Osteoblast (primary cell): ENCODE measurements around the gene TMEM179. TPM values are rescaled to one million over a fixed set of nuclear protein-coding genes. Genes with fewer than 3 reads are reported as not detected.

Experiments used
- DNase-seq: peaks from one replicate; pipeline ENCODE4 v3.0.0; 2011; ENCODE audit warnings: low spot score, mixed read lengths; ENCODE audit not compliant: insufficient read length; ENCODE audit errors: missing footprints
- H2AFZ ChIP-seq: 2 replicates; pipeline ENCODE4 v1.6.0; 2011; ENCODE audit warnings: mild to moderate bottlenecking, low read length
- H3K27ac ChIP-seq: 2 replicates; pipeline ENCODE4 v1.5.1; 2011; ENCODE audit warnings: mild to moderate bottlenecking, low read depth, low read length, moderate library complexity
- H3K27me3 ChIP-seq: 2 replicates; pipeline ENCODE4 v1.6.0; 2012; ENCODE audit warnings: mild to moderate bottlenecking, control low read depth, inconsistent platforms, low read length, moderate library complexity; ENCODE audit not compliant: insufficient read depth
- H3K36me3 ChIP-seq: 2 replicates; pipeline ENCODE4 v1.5.1; 2011; ENCODE audit warnings: mild to moderate bottlenecking, low read length, control low read depth, moderate library complexity; ENCODE audit not compliant: insufficient read depth
- H3K4me1 ChIP-seq: 2 replicates; pipeline ENCODE4 v1.5.1; 2011; ENCODE audit warnings: mild to moderate bottlenecking, low read length, control low read depth, moderate library complexity; ENCODE audit not compliant: insufficient read depth
- H3K4me2 ChIP-seq: 2 replicates; pipeline ENCODE4 v1.6.0; 2011; ENCODE audit warnings: mild to moderate bottlenecking, low read length; ENCODE audit not compliant: insufficient read depth
- H3K4me3 ChIP-seq: fragments of 200-600 bp; sonication (generic); 3 replicates; pipeline ENCODE4 v1.5.1; 2012; ENCODE audit warnings: mild to moderate bottlenecking, low read length, inconsistent platforms; ENCODE audit not compliant: insufficient read depth
- H3K79me2 ChIP-seq: 2 replicates; pipeline ENCODE4 v1.6.0; 2012; ENCODE audit warnings: mild to moderate bottlenecking, low read length, control low read depth, inconsistent platforms; ENCODE audit not compliant: insufficient read depth
- H3K9me3 ChIP-seq: 2 replicates; pipeline ENCODE4 v1.5.1; 2011; ENCODE audit warnings: low read depth, low read length, control low read depth
- H4K20me1 ChIP-seq: 2 replicates; pipeline ENCODE4 v1.6.0; 2012; ENCODE audit warnings: mild to moderate bottlenecking, low read length, control low read depth; ENCODE audit not compliant: insufficient read depth
- CTCF ChIP-seq: IDR thresholded peaks from 2 replicates; pipeline ENCODE4 v1.5.1; 2011; ENCODE audit warnings: mild to moderate bottlenecking, low read depth, low read length, moderate library complexity; ENCODE audit errors: extremely low read depth
- total RNA-seq: library from RNA; depleted of rRNA; stranded (reverse); fragments of >200 nt; gene quantifications from 2 replicates; pipeline ENCODE4 v1.2.3, GENCODE V29; 2012

Gene TMEM179
- total RNA-seq, 1 donor, result not detected

GRCh38 chr14:104602933-104603325 is 1.6 kb downstream of the TMEM179 start:
- H3K4me2 ChIP-seq, result no peak overlapping the region
- no peaks in the 10 kb centered on the region for H3K9me3 ChIP-seq
- no peak overlapping the region for H3K4me3 ChIP-seq
- no peaks in the 10 kb centered on the region for H4K20me1 ChIP-seq
- no peaks in the 10 kb centered on the region for H3K4me1 ChIP-seq
- no peaks in the 10 kb centered on the region for H3K79me2 ChIP-seq
- TF ChIP-seq CTCF, result no peak
- peaks cover 9% of the 10 kb centered on the region for H3K27me3 ChIP-seq
- H3K36me3 ChIP-seq, result no peaks in the 10 kb centered on the region
- no peak overlapping the region for H2AFZ ChIP-seq
- no peak overlapping the region for H3K27ac ChIP-seq
- DNase-seq, result peak; percentile 79

GRCh38 chr14:104602315-104602932 is 2.1 kb downstream of the TMEM179 start:
- Histone ChIP-seq H2AFZ (no peak overlapping the region), H3K4me1 (no peaks in the 10 kb centered on the region), H3K27ac (no peak overlapping the region), H3K27me3 (peaks cover 9% of the 10 kb centered on the region), H4K20me1 (no peaks in the 10 kb centered on the region), H3K79me2 (no peaks in the 10 kb centered on the region), H3K4me2 (no peak overlapping the region), H3K36me3 (no peaks in the 10 kb centered on the region), H3K9me3 (no peaks in the 10 kb centered on the region), H3K4me3 (no peak overlapping the region)
- DNase-seq, result peak; percentile 87
- no peak for TF ChIP-seq CTCF

- Histone ChIP-seq H3K4me1 (no peaks in the 10 kb centered on the region), H3K27ac (no peak overlapping the region), H3K9me3 (no peaks in the 10 kb centered on the region), H3K79me2 (no peaks in the 10 kb centered on the region), H3K4me3 (no peak overlapping the region), H3K36me3 (no peaks in the 10 kb centered on the region), H3K4me2 (no peak overlapping the region), H2AFZ (no peak overlapping the region), H4K20me1 (no peaks in the 10 kb centered on the region), H3K27me3 (peaks cover 9% of the 10 kb centered on the region)
- TF ChIP-seq CTCF, result no peak
- peak; percentile 67 for DNase-seq
Measured at GRCh38 chr14:104601786-104602185, 2.8 kb downstream of the TMEM179 start.

GRCh38 chr14:104600805-104601204 is 3.8 kb downstream of the TMEM179 start:
- Histone ChIP-seq H3K4me3 (no peak overlapping the region), H3K27ac (no peak overlapping the region)
- DNase-seq, result no peak

More at GRCh38 chr14:104600805-104601204, 3.8 kb downstream of the TMEM179 start:
- TF ChIP-seq CTCF, result no peak
- H3K4me2 ChIP-seq, result no peak overlapping the region
- no peaks in the 10 kb centered on the region for H3K9me3 ChIP-seq
- H4K20me1 ChIP-seq, result no peaks in the 10 kb centered on the region
- no peaks in the 10 kb centered on the region for H3K79me2 ChIP-seq
- no peaks in the 10 kb centered on the region for H3K36me3 ChIP-seq
- no peaks in the 10 kb centered on the region for H3K4me1 ChIP-seq
- H3K27me3 ChIP-seq, result peaks cover 9% of the 10 kb centered on the region
- no peak overlapping the region for H2AFZ ChIP-seq
